ENCODE results near the gene RGPD8. TPM values are rescaled to one million over a fixed set of nuclear protein-coding genes. Genes with fewer than 3 reads are reported as not detected.
"Not testable (repeated sequence)": the region's sequence is repeated elsewhere in the genome, so short reads cannot be mapped to it uniquely, and the experiment has no call there.

Gene RGPD8
- total RNA-seq, 2 donors from 2014 or later = 30.3 to 53.3 TPM

DNA sequence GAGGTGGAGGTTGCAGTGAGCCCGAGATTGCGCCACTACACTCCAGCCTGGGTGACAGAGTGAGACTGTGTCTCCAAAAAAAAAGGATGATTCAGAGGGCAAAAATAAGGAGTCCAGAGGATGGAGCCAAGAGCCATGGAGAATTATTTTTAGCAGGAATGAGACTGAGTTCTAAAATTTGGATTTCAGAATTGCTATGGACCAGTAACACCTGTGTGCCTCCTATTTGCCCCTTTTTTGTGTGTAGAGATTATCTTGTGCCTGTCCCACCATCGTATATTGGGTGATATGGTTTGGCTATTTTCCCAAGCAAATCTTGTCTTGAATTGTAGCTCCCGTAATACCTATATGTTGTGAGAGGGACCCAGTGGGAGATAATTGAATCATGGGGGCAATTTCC, 16.4 kb upstream of the RGPD8 start:
- no peak for TF ChIP-seq CTCF (IDR thresholded peaks at IDR 0.05)
- ATAC-seq (ENCODE audit: insufficient number of reproducible peaks, low FRiP score, low read depth) (no peak), DNase-seq (ENCODE audit: low spot score) (no peak)
- H3K27me3 ChIP-seq (replicated peaks; ENCODE audit: insufficient read depth) = no peaks in the 10 kb centered on the region
- H3K4me3 ChIP-seq = no peak overlapping the region
- H3K4me1 ChIP-seq (ENCODE audit: control insufficient read depth in 1 of 2, low read depth in 2 of 2) = no peaks in the 10 kb centered on the region
- no peaks in the 10 kb centered on the region for H3K36me3 ChIP-seq
- no peak overlapping the region for H3K27ac ChIP-seq
- H3K9me3 ChIP-seq = peaks cover 4% of the 10 kb centered on the region

DNA sequence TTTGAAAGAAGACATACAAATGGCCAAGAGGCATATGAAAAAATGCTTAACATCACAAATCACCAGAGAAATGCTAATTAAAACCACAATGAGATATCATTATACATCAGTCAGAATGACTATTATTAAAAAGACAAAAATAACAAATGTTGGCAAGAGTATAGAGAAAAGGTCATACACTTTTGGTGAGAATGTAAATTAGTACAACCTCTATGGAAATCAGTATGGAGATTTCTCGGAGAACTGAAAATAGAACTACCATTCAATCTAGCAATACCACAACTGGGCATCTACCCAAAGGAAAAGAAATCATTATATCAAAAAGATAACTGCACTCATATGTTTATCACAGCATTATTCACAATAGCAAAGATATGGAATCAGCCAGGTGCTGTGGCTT, 10.8 kb upstream of the RGPD8 start:
- DNase-seq (ENCODE audit: low spot score) = not testable (repeated sequence)

DNA sequence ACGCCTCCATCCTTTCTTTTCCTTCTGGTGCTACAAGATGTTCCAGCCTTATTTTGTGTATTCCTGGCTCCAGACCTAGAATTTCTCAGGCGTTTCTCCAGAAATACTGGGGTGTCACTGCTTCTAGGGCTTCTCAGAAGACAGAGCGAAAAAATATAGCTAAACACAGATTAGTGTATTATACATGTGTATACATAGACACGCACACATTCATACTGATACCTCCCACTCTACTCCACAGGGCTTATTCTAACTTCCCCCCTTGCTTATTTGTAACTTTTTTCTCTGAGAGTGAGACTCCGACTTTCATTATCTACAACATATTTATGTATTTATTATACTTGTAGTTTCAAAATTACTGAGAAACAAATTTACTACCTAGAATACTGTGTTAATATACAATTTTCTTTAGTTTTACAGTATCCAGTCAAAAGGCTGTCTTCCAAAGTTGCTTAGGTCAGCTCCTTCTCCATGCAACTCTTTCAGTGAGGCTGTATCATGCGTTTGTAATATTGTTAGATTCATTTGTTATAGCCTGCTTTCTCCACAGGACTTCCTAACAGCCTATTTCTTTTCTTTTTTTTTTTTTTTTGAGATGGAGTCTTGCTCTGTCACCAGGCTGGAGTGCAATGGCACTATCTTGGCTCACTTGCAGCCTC, 5.3 kb upstream of the RGPD8 start:
- H3K27ac ChIP-seq; H3K36me3 ChIP-seq; ATAC-seq (ENCODE audit: insufficient number of reproducible peaks, low FRiP score, low read depth); H3K27me3 ChIP-seq (replicated peaks; ENCODE audit: insufficient read depth); H3K4me1 ChIP-seq (ENCODE audit: control insufficient read depth in 1 of 2, low read depth in 2 of 2); DNase-seq (ENCODE audit: low spot score); H3K9me3 ChIP-seq; H3K4me3 ChIP-seq: not testable (repeated sequence)

More for the DNA sequence above, 10.8 kb upstream of the RGPD8 start:
- not testable (repeated sequence) for H3K27ac ChIP-seq; H3K36me3 ChIP-seq; H3K4me1 ChIP-seq (ENCODE audit: control insufficient read depth in 1 of 2, low read depth in 2 of 2); H3K4me3 ChIP-seq; ATAC-seq (ENCODE audit: insufficient number of reproducible peaks, low FRiP score, low read depth); H3K9me3 ChIP-seq; H3K27me3 ChIP-seq (replicated peaks; ENCODE audit: insufficient read depth)

GRCh38 chr2:112437405-112437831, 4.0 kb upstream of the RGPD8 start:
- not testable (repeated sequence) for H3K4me1 ChIP-seq (ENCODE audit: control insufficient read depth in 1 of 2, low read depth in 2 of 2); H3K27ac ChIP-seq; H3K4me3 ChIP-seq; H3K36me3 ChIP-seq; H3K27me3 ChIP-seq (replicated peaks; ENCODE audit: insufficient read depth); H3K9me3 ChIP-seq; DNase-seq (ENCODE audit: low spot score); ATAC-seq (ENCODE audit: insufficient number of reproducible peaks, low FRiP score, low read depth)

- ATAC-seq (ENCODE audit: insufficient number of reproducible peaks, low FRiP score, low read depth) = not testable (repeated sequence)
These were observed 3.5 kb upstream of the RGPD8 start for GRCh38 chr2:112436993-112437392.

DNA sequence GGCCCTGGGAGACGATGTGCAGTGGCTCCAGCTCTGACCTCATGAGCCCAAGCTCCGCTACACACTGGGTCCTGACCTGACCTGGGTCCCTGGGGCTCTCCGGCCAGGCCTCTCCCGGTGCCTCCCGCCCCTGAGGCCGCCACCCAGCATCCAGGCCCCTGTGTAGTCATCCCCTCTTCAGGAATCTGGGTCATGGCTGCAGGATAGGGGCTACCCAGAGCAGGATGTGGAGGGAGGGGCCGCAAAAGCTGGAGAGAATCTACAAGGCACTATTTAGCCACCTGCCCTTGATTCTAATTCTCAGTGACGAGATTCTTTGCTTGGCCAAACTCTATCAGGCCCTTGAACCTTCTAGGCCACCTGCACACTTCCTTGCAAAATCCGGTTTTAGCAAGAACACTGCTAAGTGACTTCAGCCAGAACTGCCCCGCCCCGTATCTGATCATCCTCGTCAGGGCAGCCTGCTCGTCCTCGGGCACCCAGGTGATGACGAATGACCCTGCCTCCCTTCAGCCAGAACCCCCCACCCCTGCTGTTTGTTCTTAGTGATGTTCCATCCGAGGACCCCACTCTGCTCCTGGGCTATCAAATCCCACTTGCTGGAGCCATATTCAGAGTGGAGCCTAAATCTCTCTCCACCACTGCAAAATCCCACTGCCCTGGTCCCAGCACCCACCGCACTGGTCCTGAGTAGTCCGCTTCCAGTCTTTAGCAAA, 2.4 kb upstream of the RGPD8 start:
- not testable (repeated sequence) for H3K36me3 ChIP-seq; H3K4me3 ChIP-seq; H3K9me3 ChIP-seq; H3K27ac ChIP-seq; H3K27me3 ChIP-seq (replicated peaks; ENCODE audit: insufficient read depth); ATAC-seq (ENCODE audit: insufficient number of reproducible peaks, low FRiP score, low read depth); DNase-seq (ENCODE audit: low spot score)
- H3K4me1 ChIP-seq (ENCODE audit: control insufficient read depth in 1 of 2, low read depth in 2 of 2) = peaks cover 5 to 11% of the 10 kb centered on the region in 2 donors

More at GRCh38 chr2:112436993-112437392, 3.5 kb upstream of the RGPD8 start:
- DNase-seq (ENCODE audit: low spot score); H3K9me3 ChIP-seq; H3K27me3 ChIP-seq (replicated peaks; ENCODE audit: insufficient read depth); H3K27ac ChIP-seq; H3K4me1 ChIP-seq (ENCODE audit: control insufficient read depth in 1 of 2, low read depth in 2 of 2); H3K4me3 ChIP-seq; H3K36me3 ChIP-seq: not testable (repeated sequence)

DNA sequence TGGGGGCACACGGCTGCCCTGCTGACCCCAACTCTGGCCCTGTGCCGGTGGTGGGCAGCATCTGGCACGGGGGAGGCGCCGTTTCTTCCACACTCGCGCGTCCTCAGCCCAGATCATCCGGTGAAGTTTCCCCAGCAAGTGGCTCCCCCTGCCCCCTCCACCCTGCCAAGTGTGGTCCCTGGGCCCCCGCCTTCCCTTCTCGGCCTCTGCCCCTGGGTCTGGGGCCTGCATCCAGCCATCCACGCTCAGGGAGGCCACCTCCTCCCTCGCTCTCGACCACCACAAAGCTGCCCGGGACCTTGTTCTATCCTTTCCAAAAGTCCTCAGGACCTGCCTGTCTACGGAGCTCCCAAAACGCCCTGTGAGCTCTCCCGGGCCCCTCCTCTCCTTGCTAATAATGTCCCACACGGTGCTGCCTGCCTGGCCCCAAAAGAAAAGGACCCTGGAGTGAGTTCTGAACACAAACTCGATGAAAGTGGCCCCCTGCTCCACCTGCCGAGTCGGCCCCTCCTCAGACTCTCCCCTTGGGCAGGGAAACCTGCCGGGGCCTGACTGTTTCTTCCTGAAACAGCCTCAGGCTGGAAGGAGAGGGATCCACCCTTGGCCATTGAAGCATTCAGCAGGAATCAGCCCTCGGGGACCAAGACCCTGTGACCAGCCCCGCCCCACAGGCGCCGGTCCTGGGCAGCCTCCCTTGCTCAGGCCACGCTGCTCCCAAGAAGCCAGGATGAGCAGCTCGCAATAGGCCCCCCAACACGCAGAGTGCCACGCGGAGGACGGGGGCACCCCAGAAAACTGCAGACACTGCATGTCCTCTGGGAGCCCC, 1.7 kb upstream of the RGPD8 start:
- not testable (repeated sequence) for H3K36me3 ChIP-seq; H3K4me3 ChIP-seq; H3K27ac ChIP-seq; H3K9me3 ChIP-seq; ATAC-seq (ENCODE audit: insufficient number of reproducible peaks, low FRiP score, low read depth); H3K27me3 ChIP-seq (replicated peaks; ENCODE audit: insufficient read depth); DNase-seq (ENCODE audit: low spot score)
- H3K4me1 ChIP-seq (ENCODE audit: control insufficient read depth in 1 of 2, low read depth in 2 of 2) = peaks cover 5 to 11% of the 10 kb centered on the region in 2 donors

Measured in thoracic aorta (tissue), 2 donors.